ENCODE data around the gene SPRR2B. TPM values are rescaled to one million over a fixed set of nuclear protein-coding genes. Genes with fewer than 3 reads are reported as not detected.

Gene SPRR2B
- total and polyA plus RNA-seq, 9 of the 15 experiments (the other 6 are each of a cell fraction or from before 2014, with no cell fraction given), result not detected

GRCh38 chr1:153119491-153119971 lies 48.1 kb upstream of the SPRR2B start:
- peak in 2 of 4 experiments; percentile 28 to 73 for DNase-seq (ENCODE audit: extremely low read depth in 1 of 4, low spot score in 3 of 4)
- H3K4me3 ChIP-seq, result no peak overlapping the region
- H2AFZ ChIP-seq (ENCODE audit: low read depth, low read length), result peak overlapping the region; percentile 75
- no TSS peak for BruUV-seq (replicated peaks)
- no peaks in the 10 kb centered on the region for H3K9me1 ChIP-seq (ENCODE audit: control insufficient read depth, insufficient read depth, low read length)
- ChIA-PET POLR2A (interaction anchor here (0.8 kb wide), 2 partner anchors 110 to 153 kb away, joined by 3 to 4 read pairs; no protein-coding TSS in a partner anchor), CTCF (ENCODE audit: low intra/inter-chr PET ratio) (no interaction called here)
- FAIRE-seq, result peak; percentile 86
- no peaks in the 10 kb centered on the region for H3K36me3 ChIP-seq (ENCODE audit: control insufficient read depth, insufficient read depth, low read length)
- peaks cover 0 to 14% of the 10 kb centered on the region in 2 experiments; a peak in 2 of 5 replicates for H3K4me1 ChIP-seq (replicated peaks in 1 of 2; ENCODE audit: control insufficient read depth in 2 of 2, insufficient read depth in 2 of 2, low read length in 2 of 2)
- intact Hi-C loops (cut with micrococcal nuclease), result no loop called here
- H4K20me1 ChIP-seq (replicated peaks; ENCODE audit: control insufficient read depth, insufficient read depth, low read length), result no peaks in the 10 kb centered on the region
- in situ Hi-C loops (cut with MboI), result no loop called here
- H3K27me3 ChIP-seq (ENCODE audit: control insufficient read depth in 2 of 2, insufficient read depth in 2 of 2, low read length in 2 of 2), result no peaks in the 10 kb centered on the region
- peak overlapping the region; percentile 66 for H3K4me2 ChIP-seq (ENCODE audit: insufficient read depth, low read length)
- ATAC-seq, result peak; percentile 93
- no peaks in the 10 kb centered on the region for H3K9me3 ChIP-seq (replicated peaks; ENCODE audit: control insufficient read depth, insufficient read depth, low read depth, low read length)
- peak overlapping the region in 1 of 2 experiments; percentile 8; a peak in 1 of 4 replicates for H3K9ac ChIP-seq (ENCODE audit: insufficient read depth in 1 of 2, low read depth in 2 of 2, low read length in 2 of 2)
- peak overlapping the region; percentile 66 for H3K27ac ChIP-seq (ENCODE audit: extremely low read depth, low read depth, low read length)
- WGBS (ENCODE audit: insufficient coverage, low coverage, missing lambda C conversion rate), result 3% methylated on average over 3 of the region's 3 CpGs
- H3K79me2 ChIP-seq (ENCODE audit: control insufficient read depth, insufficient read depth, low read length), result no peaks in the 10 kb centered on the region
- TF ChIP-seq CBX3 (IDR thresholded peaks at IDR 0.05; ENCODE audit: borderline replicate concordance in 1 of 2, low read length in 2 of 2) (peak in 1 of 2 experiments; percentile 44; a peak in 1 of 3 replicates), SOX6 (IDR thresholded peaks at IDR 0.05) (peak; percentile 76), CXXC5 (CRISPR knock-in tag; IDR thresholded peaks at IDR 0.05) (0 out of 2 replicates have a peak, but pooled peaks have one; percentile 23), NFIC (IDR thresholded peaks at IDR 0.05) (no peak), MEIS2 (IDR thresholded peaks at IDR 0.05; ENCODE audit: partially characterized antibody) (peak; percentile 91), YY1 (IDR thresholded peaks at IDR 0.05; ENCODE audit: borderline replicate concordance in 1 of 3, control insufficient read depth in 1 of 3, extremely low read depth in 1 of 3, insufficient read depth in 3 of 3, insufficient read length in 1 of 3, insufficient replicate concordance in 2 of 3, low read depth in 1 of 3, low read length in 2 of 3) (peak in 2 of 3 experiments; percentile 31 to 83), FOXJ2 (tag; IDR thresholded peaks at IDR 0.05) (peak; percentile 69; the same call in 1 of the 2 replicates), POLR2A (conservative IDR thresholded peaks at IDR 0.05) (no peak), HMBOX1 (IDR thresholded peaks at IDR 0.05) (peak; percentile 15; the same call in 1 of the 2 replicates), PHF8 (IDR thresholded peaks at IDR 0.05; ENCODE audit: borderline replicate concordance, low read length) (no peak), LEF1 (IDR thresholded peaks at IDR 0.05) (peak; percentile 54), NR4A1 (CRISPR knock-in tag; IDR thresholded peaks at IDR 0.05) (no peak), NR4A1 (tag; IDR thresholded peaks at IDR 0.05) (no peak), CTBP1 (IDR thresholded peaks at IDR 0.05; ENCODE audit: borderline replicate concordance) (peak; percentile 65), ATF7 (IDR thresholded peaks at IDR 0.05) (peak; percentile 42; the same call in 1 of the 2 replicates), PBX2 (CRISPR knock-in tag; IDR thresholded peaks at IDR 0.05; ENCODE audit: low read depth) (no peak), PBX2 (tag; conservative IDR thresholded peaks at IDR 0.05; ENCODE audit: low read depth) (peak; percentile 61; the same call in 1 of the 2 replicates), NFRKB (IDR thresholded peaks at IDR 0.05; ENCODE audit: low read depth) (0 out of 2 replicates have a peak, but pooled peaks have one; percentile 26), ZEB2 (IDR thresholded peaks at IDR 0.05) (peak; percentile 40; the same call in 1 of the 2 replicates)
